ENCODE results near the gene FIBCD1.

Gene FIBCD1

GRCh38 chr9:130896233-130897014 lies 42.6 kb downstream of the FIBCD1 start, which contains the start of gene QRFP:
Gene QRFP, minus strand, starts transcription at chr9:130896812. Its CDS starts 2,974 bp downstream, at chr9:130893838.
- DNase-seq (ENCODE audit: low spot score) = no peak

GRCh38 chr9:130895481-130896232 lies 43.4 kb downstream of the FIBCD1 start:
- no peak for DNase-seq (ENCODE audit: low spot score)

DNA sequence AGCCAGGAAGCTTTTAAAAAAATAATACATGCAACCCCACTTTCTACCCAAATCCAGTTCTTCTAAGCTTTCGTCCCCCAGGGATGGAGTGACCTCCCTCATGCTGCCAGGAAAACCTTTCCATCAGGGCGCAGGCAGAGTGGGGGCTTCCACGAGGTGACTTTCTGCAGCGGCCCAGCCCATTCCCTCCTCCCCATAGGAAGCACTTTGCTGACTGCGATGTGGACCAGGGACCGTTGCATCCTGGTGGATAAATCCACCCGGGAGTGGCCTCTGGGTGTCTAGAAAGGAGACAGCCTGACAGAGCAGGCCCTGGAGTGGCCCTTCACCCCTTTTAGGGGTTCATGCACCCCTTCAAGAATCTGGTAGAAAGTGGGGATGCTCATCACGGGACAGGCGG lies 44.0 kb downstream of the FIBCD1 start:
- no peak for DNase-seq (ENCODE audit: low spot score)

- DNase-seq (ENCODE audit: low spot score) = no peak
Observed at GRCh38 chr9:130894546-130894945, 44.5 kb downstream of the FIBCD1 start.

GRCh38 chr9:130893341-130894101 lies 45.5 kb downstream of the FIBCD1 start:
- DNase-seq (ENCODE audit: low spot score) = no peak

GRCh38 chr9:130892477-130893304 lies 46.4 kb downstream of the FIBCD1 start:
- DNase-seq (ENCODE audit: low spot score) = no peak

- no peak for DNase-seq (ENCODE audit: low spot score)
Observed at GRCh38 chr9:130891688-130892476, 47.2 kb downstream of the FIBCD1 start.

DNA sequence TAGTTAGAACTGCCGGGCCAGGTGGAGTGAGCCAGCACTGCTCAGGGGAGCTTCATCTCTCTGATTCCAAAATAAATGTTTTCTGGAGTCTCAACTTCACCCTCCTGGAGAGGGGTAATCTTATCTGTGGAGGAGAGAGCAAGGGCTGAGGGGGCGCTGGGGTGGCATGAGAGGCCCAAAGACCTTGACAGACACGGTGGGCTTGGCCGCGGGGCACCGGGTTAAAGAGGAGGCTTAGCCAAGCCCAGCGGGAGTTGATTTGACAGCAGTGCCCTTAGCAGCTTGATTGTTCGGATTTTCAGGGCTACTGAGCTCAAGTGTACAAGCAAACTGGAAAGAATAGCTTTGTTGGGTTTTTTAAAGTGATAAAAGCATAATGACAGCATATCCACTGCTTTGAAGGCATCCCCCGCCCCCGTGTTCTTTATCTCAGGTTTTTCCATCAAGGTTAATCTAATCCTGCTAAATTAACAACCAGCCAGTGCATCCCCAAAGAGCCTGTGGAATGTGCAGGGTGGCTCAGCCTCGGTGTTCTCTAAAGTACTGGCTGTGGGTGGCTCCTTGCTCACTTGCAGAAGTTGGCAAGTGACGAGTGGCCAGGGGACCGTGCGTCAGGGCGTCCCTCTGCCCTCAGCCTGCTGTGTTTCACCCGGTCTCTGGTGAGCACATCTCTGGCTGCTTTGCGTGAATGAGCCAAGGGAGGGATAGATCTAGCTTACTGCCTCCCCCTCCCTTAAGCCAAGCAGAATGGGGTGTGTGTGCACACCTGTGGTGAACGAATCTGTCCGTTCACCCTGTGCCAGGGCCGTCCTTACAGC lies 48.0 kb downstream of the FIBCD1 start:
- DNase-seq (ENCODE audit: low spot score) = no peak

GRCh38 chr9:130890124-130890523 lies 48.9 kb downstream of the FIBCD1 start:
- no peak for DNase-seq (ENCODE audit: low spot score)

- no peak for DNase-seq (ENCODE audit: low spot score)
Observed at GRCh38 chr9:130888146-130888885, 50.7 kb downstream of the FIBCD1 start.

GRCh38 chr9:130887494-130888144 lies 51.4 kb downstream of the FIBCD1 start:
- DNase-seq (ENCODE audit: low spot score) = no peak

- DNase-seq (ENCODE audit: low spot score) = no peak
Observed at GRCh38 chr9:130886981-130887380, 52.1 kb downstream of the FIBCD1 start.

DNA sequence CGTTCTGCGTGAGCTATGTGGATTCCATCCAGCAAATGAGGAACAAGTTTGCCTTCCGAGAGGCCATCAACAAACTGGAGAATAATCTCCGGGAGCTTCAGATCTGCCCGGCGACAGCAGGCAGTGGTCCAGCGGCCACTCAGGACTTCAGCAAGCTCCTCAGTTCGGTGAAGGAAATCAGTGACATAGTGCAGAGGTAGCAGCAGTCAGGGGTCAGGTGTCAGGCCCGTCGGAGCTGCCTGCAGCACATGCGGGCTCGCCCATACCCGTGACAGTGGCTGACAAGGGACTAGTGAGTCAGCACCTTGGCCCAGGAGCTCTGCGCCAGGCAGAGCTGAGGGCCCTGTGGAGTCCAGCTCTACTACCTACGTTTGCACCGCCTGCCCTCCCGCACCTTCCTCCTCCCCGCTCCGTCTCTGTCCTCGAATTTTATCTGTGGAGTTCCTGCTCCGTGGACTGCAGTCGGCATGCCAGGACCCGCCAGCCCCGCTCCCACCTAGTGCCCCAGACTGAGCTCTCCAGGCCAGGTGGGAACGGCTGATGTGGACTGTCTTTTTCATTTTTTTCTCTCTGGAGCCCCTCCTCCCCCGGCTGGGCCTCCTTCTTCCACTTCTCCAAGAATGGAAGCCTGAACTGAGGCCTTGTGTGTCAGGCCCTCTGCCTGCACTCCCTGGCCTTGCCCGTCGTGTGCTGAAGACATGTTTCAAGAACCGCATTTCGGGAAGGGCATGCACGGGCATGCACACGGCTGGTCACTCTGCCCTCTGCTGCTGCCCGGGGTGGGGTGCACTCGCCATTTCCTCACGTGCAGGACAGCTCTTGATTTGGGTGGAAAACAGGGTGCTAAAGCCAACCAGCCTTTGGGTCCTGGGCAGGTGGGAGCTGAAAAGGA lies 53.3 kb downstream of the FIBCD1 start:
- no peak for DNase-seq (ENCODE audit: low spot score)

DNA sequence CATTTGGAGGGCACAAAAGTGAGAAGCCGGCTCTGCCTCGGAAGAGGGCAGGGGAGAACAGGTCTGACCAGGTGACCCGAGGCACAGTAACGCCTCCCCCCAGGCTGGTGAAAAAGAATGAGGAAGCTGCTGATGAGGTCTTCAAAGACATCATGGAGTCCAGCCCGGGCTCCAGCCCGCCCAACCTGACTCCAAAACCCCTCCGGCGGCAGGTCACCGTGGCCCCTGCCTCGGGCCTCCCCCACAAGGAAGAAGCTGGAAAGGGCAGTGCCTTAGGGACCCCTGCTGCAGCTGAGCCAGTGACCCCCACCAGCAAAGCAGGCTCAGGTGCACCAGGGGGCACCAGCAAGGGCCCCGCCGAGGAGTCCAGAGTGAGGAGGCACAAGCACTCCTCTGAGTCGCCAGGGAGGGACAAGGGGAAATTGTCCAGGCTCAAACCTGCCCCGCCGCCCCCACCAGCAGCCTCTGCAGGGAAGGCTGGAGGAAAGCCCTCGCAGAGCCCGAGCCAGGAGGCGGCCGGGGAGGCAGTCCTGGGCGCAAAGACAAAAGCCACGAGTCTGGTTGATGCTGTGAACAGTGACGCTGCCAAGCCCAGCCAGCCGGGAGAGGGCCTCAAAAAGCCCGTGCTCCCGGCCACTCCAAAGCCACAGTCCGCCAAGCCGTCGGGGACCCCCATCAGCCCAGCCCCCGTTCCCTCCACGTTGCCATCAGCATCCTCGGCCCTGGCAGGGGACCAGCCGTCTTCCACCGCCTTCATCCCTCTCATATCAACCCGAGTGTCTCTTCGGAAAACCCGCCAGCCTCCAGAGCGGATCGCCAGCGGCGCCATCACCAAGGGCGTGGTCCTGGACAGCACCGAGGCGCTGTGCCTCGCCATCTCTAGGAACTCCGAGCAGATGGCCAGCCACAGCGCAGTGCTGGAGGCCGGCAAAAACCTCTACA lies 54.2 kb downstream of the FIBCD1 start:
- DNase-seq (ENCODE audit: low spot score) = no peak

DNA sequence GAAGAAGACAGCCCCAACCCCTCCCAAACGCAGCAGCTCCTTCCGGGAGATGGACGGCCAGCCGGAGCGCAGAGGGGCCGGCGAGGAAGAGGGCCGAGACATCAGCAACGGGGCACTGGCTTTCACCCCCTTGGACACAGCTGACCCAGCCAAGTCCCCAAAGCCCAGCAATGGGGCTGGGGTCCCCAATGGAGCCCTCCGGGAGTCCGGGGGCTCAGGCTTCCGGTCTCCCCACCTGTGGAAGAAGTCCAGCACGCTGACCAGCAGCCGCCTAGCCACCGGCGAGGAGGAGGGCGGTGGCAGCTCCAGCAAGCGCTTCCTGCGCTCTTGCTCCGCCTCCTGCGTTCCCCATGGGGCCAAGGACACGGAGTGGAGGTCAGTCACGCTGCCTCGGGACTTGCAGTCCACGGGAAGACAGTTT lies 54.9 kb downstream of the FIBCD1 start:
- DNase-seq (ENCODE audit: low spot score) = no peak

GRCh38 chr9:130883479-130883878 lies 55.6 kb downstream of the FIBCD1 start:
- DNase-seq (ENCODE audit: low spot score) = no peak
